Dermis lymphatic vessel endothelial cell (primary cell): ENCODE data around the gene WDR20. TPM values are rescaled to one million over a fixed set of nuclear protein-coding genes. Genes with fewer than 3 reads are reported as not detected.

Experiments
- total RNA-seq: library from RNA; depleted of rRNA; stranded (reverse); fragments of >200 nt; gene quantifications from 2 replicates; pipeline ENCODE4 v1.2.1, GENCODE V29; 2014

The WDR20 gene, protein sequence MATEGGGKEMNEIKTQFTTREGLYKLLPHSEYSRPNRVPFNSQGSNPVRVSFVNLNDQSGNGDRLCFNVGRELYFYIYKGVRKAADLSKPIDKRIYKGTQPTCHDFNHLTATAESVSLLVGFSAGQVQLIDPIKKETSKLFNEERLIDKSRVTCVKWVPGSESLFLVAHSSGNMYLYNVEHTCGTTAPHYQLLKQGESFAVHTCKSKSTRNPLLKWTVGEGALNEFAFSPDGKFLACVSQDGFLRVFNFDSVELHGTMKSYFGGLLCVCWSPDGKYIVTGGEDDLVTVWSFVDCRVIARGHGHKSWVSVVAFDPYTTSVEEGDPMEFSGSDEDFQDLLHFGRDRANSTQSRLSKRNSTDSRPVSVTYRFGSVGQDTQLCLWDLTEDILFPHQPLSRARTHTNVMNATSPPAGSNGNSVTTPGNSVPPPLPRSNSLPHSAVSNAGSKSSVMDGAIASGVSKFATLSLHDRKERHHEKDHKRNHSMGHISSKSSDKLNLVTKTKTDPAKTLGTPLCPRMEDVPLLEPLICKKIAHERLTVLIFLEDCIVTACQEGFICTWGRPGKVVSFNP
- 15.4 and 16.7 TPM in 2 replicates for total RNA-seq

DNA sequence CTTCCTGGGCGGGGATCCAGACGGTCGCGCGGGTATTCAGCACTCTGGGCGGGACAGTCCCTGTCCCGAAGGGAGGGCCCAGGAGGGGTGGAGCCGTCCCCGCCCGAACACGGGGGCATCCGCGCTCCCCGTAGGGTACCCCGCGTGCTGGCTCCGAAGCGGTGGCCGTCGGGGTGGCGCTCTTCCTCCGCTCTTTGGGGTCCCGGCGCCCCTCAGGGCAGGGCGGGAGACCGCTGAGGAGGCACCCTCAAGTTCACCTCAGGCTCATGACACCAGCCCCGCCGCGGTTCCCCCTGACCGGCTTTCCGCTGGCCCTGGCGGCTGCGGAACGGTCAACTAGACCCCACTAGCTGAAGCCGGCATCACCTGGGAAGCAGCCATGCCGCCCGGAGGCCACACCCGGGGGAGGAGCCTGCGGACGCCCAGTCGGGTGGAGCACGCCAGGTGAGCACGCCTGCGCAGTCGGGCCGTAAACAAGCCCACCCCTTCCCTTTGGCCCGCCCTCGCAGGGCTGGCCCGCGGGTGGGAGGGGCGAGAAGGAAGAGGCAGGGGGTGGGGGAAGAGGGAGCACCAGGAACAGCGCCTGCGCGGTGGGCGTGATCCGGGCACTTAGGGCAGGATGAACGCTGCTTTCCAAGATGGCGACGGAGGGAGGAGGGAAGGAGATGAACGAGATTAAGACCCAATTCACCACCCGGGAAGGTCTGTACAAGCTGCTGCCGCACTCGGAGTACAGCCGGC lies at the start of gene WDR20:
WDR20 (plus strand) TSS at position 612 of the 741 bp plus-strand sequence; CDS start at position 639, 27 bp downstream.

Other genes starting within 250 kb of the WDR20 start
- 322 and 398 TPM in 2 replicates for gene DYNC1H1, start 175.3 kb upstream of the WDR20 start, total RNA-seq
- gene HSP90AA1, start 52.9 kb upstream of the WDR20 start, total RNA-seq = 235 and 277 TPM in 2 replicates
- 1.3 and 3.1 TPM in 2 replicates for gene MOK, start 165.3 kb downstream of the WDR20 start, total RNA-seq
- 5.2 and 7.2 TPM in 2 replicates for gene ZNF839, start 179.8 kb downstream of the WDR20 start, total RNA-seq
- 41.4 and 42.5 TPM in 2 replicates for gene CINP, start 223.0 kb downstream of the WDR20 start, total RNA-seq
- gene TECPR2, start 223.0 kb downstream of the WDR20 start, total RNA-seq = 10.4 and 12.6 TPM in 2 replicates